Muscle layer of colon (tissue), 2 donors: ENCODE data around the gene AKT1.

ENCODE experiments used
- H3K27ac ChIP-seq: one replicate; pipeline ENCODE4 v1.7.0; 2013; ENCODE audit warnings: low read depth, mild to moderate bottlenecking, low read length, moderate library complexity
- H3K27me3 ChIP-seq, 2 donors: one replicate each; pipeline ENCODE4 v1.7.0; 2013; ENCODE audit warnings: low read length in 2 of 2, mild to moderate bottlenecking in 2 of 2; ENCODE audit not compliant: insufficient read depth in 2 of 2, control insufficient read depth in 1 of 2
- H3K36me3 ChIP-seq: one replicate; pipeline ENCODE4 v1.7.0; 2013; ENCODE audit warnings: mild to moderate bottlenecking, low read length; ENCODE audit not compliant: insufficient read depth
- H3K4me1 ChIP-seq: one replicate; pipeline ENCODE4 v1.7.0; 2013; ENCODE audit warnings: mild to moderate bottlenecking, low read length; ENCODE audit not compliant: insufficient read depth
- H3K4me3 ChIP-seq, 2 donors: one replicate each; pipeline ENCODE4 v1.7.0; 2013; ENCODE audit warnings: low read length in 2 of 2, low read depth in 1 of 2, mild to moderate bottlenecking in 1 of 2, moderate library complexity in 1 of 2
- H3K9ac ChIP-seq: one replicate; pipeline ENCODE4 v1.7.0; 2013; ENCODE audit warnings: low read length
- H3K9me3 ChIP-seq: one replicate; pipeline ENCODE4 v1.7.0; 2013; ENCODE audit warnings: mild to moderate bottlenecking, low read length
- donor health status: abdominal sarcoma.
- donor health status: Adenocarcinoma of cecum.

Gene AKT1

GRCh38 chr14:104772707-104773504 lies 22.6 kb downstream of the AKT1 start:
- peaks cover 7% of the 10 kb centered on the region for H3K4me1 ChIP-seq
- H3K36me3 ChIP-seq: peaks cover 17% of the 10 kb centered on the region
- H3K4me3 ChIP-seq: no peak overlapping the region
- H3K27ac ChIP-seq: no peak overlapping the region
- H3K27me3 ChIP-seq: no peaks in the 10 kb centered on the region
- H3K9me3 ChIP-seq: no peaks in the 10 kb centered on the region
- H3K9ac ChIP-seq: no peak overlapping the region

- Histone ChIP-seq H3K9ac (no peak overlapping the region), H3K9me3 (no peaks in the 10 kb centered on the region), H3K27ac (no peak overlapping the region), H3K36me3 (peaks cover 17% of the 10 kb centered on the region), H3K4me3 (no peak overlapping the region), H3K4me1 (peaks cover 7% of the 10 kb centered on the region), H3K27me3 (no peaks in the 10 kb centered on the region)
These were observed 23.4 kb downstream of the AKT1 start for GRCh38 chr14:104771918-104772706.

- H3K36me3 ChIP-seq: peaks cover 17% of the 10 kb centered on the region
- no peak overlapping the region for H3K9ac ChIP-seq
- no peaks in the 10 kb centered on the region for H3K27me3 ChIP-seq
- no peak overlapping the region for H3K4me3 ChIP-seq
- H3K4me1 ChIP-seq: peaks cover 7% of the 10 kb centered on the region
- no peak overlapping the region for H3K27ac ChIP-seq
- no peaks in the 10 kb centered on the region for H3K9me3 ChIP-seq
These were observed 24.2 kb downstream of the AKT1 start for GRCh38 chr14:104771374-104771773.

- Histone ChIP-seq H3K4me1 (peaks cover 7% of the 10 kb centered on the region), H3K36me3 (peaks cover 17% of the 10 kb centered on the region), H3K9ac (no peak overlapping the region), H3K27me3 (no peaks in the 10 kb centered on the region), H3K27ac (no peak overlapping the region), H3K4me3 (no peak overlapping the region), H3K9me3 (no peaks in the 10 kb centered on the region)
These were observed 24.7 kb downstream of the AKT1 start for GRCh38 chr14:104770851-104771272.

GRCh38 chr14:104770072-104770579 lies 25.4 kb downstream of the AKT1 start:
- Histone ChIP-seq H3K9me3 (no peaks in the 10 kb centered on the region), H3K36me3 (peaks cover 17% of the 10 kb centered on the region), H3K4me1 (peaks cover 7% of the 10 kb centered on the region), H3K27me3 (no peaks in the 10 kb centered on the region), H3K4me3 (no peak overlapping the region), H3K27ac (no peak overlapping the region), H3K9ac (no peak overlapping the region)

- H3K36me3 ChIP-seq: peaks cover 17% of the 10 kb centered on the region
- H3K9me3 ChIP-seq: no peaks in the 10 kb centered on the region
- no peak overlapping the region for H3K4me3 ChIP-seq
- peaks cover 7% of the 10 kb centered on the region for H3K4me1 ChIP-seq
- H3K27ac ChIP-seq: no peak overlapping the region
- H3K9ac ChIP-seq: no peak overlapping the region
- H3K27me3 ChIP-seq: no peaks in the 10 kb centered on the region
These were observed 26.1 kb downstream of the AKT1 start for GRCh38 chr14:104769324-104770071.

GRCh38 chr14:104768437-104769323 lies 26.9 kb downstream of the AKT1 start:
- Histone ChIP-seq H3K9ac (no peak overlapping the region), H3K9me3 (no peaks in the 10 kb centered on the region), H3K4me1 (peaks cover 7% of the 10 kb centered on the region), H3K36me3 (peaks cover 17% of the 10 kb centered on the region), H3K4me3 (no peak overlapping the region), H3K27me3 (no peaks in the 10 kb centered on the region), H3K27ac (peak overlapping the region; percentile 23)

- H3K4me3 ChIP-seq: no peak overlapping the region
- no peaks in the 10 kb centered on the region for H3K27me3 ChIP-seq
- no peak overlapping the region for H3K9ac ChIP-seq
- no peaks in the 10 kb centered on the region for H3K9me3 ChIP-seq
- no peak overlapping the region for H3K27ac ChIP-seq
- peaks cover 7% of the 10 kb centered on the region for H3K4me1 ChIP-seq
- peaks cover 17% of the 10 kb centered on the region for H3K36me3 ChIP-seq
These were observed 28.0 kb downstream of the AKT1 start for GRCh38 chr14:104767634-104767918.

DNA sequence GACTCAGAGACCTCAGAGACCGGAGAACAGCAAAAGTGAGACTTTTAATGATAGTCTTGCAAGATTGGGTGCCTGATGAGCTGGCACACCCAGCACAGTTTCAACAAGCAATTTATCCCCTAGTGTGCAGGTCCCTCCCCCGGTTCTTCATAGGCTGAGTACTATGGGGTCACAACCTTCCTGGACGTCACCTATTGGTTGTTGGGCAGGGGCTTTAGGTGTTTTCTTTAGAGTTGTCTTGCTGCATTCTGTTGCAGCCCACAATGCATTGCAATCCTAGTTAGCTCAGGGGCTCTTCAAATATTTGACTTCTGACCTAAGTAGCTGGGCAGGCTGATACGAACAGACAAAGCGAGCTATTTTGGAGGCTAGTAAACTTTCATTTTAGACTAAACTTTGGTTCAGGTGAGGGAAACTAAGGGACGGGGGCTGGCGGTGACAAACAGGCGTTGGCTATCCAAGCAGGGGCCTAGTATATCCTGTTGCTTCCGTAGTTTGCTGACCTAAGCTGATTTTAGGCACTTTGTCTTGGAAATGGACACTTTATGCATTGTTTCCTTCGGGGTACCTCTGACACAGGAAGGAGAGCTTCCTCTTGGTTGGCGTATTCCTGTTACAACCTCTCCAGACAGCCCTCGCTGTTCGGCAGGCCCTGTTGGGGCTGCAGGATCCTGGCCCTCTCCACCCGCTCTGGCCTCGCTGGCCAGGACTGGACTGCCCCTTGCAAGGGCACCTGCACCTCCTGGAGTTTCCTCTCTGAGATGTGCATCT lies 28.5 kb downstream of the AKT1 start:
- Histone ChIP-seq H3K4me3 (no peak overlapping the region), H3K27ac (no peak overlapping the region), H3K9ac (no peak overlapping the region), H3K9me3 (no peaks in the 10 kb centered on the region), H3K4me1 (peaks cover 7% of the 10 kb centered on the region), H3K27me3 (no peaks in the 10 kb centered on the region), H3K36me3 (peaks cover 16% of the 10 kb centered on the region)

DNA sequence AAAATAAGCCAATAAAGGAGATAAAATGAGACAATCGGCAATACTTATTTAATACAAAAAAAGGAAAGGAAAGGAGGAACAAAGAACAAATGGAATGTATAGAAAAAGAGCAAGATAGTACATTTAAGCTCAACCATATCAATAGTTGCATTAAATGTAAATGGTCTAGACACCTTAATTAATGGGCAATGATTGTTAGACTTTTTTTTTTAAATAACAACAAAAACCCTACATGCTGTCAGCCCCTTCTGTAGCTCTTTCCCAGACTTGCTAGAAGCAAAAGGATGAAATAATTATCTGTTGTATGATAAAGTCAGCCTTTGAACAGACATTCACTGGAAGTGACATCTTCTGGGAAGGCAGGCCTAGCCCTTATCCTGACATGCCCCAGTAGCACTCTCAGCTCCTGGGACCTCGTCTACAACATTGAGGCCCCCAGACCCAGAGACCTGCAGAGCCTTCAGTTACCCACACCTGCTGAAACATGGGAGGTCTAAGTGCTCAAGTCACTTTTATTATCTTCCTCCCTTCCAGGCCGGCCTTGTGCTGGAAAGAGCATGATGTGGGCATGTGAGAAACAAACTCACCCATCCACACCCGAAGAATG lies 29.2 kb downstream of the AKT1 start:
- peaks cover 9% of the 10 kb centered on the region for H3K36me3 ChIP-seq
- H3K27ac ChIP-seq: no peak overlapping the region
- no peak overlapping the region for H3K9ac ChIP-seq
- H3K4me3 ChIP-seq: no peak overlapping the region
- H3K4me1 ChIP-seq: peaks cover 7% of the 10 kb centered on the region
- no peaks in the 10 kb centered on the region for H3K9me3 ChIP-seq
- no peaks in the 10 kb centered on the region for H3K27me3 ChIP-seq
